Dermis blood vessel endothelial cell (primary cell): ENCODE results near the gene YES1. TPM values are rescaled to one million over a fixed set of nuclear protein-coding genes. Genes with fewer than 3 reads are reported as not detected.

ENCODE experiments used
- DNase-seq: peaks from one replicate; pipeline ENCODE4 v3.0.0; 2010
- total RNA-seq: library from RNA; depleted of rRNA; stranded (reverse); fragments of >200 nt; gene quantifications from 2 replicates; pipeline ENCODE4 v1.2.3, GENCODE V29; 2014

Gene YES1
- total RNA-seq, 1 donor from 2014 or later: 302 TPM

- no peak for DNase-seq
Measured at GRCh38 chr18:681985-682384, 130.1 kb downstream of the YES1 start.

- no peak for DNase-seq
Measured at GRCh38 chr18:680392-680791, 131.7 kb downstream of the YES1 start.

GRCh38 chr18:679516-679915, 132.5 kb downstream of the YES1 start:
- DNase-seq: no peak

GRCh38 chr18:678482-679182, 133.4 kb downstream of the YES1 start:
- DNase-seq: no peak

- peak; percentile 50 for DNase-seq
Measured at GRCh38 chr18:677951-678381, 134.1 kb downstream of the YES1 start.

GRCh38 chr18:677145-677544, 134.9 kb downstream of the YES1 start:
- no peak for DNase-seq

- no peak for DNase-seq
Measured at GRCh38 chr18:676736-677135, 135.3 kb downstream of the YES1 start.

GRCh38 chr18:676069-676468, 136.0 kb downstream of the YES1 start:
- DNase-seq: no peak

- no peak for DNase-seq
Measured at GRCh38 chr18:675307-675706, 136.7 kb downstream of the YES1 start.

- DNase-seq: no peak
Measured at GRCh38 chr18:673769-674168, 138.3 kb downstream of the YES1 start.

GRCh38 chr18:673317-673716, 138.7 kb downstream of the YES1 start:
- DNase-seq: no peak

Other genes with a start within 250 kb of the YES1 start
- gene CETN1, start 231.9 kb downstream of the YES1 start, total RNA-seq: not detected in 2 replicates
- gene CLUL1, start 215.3 kb downstream of the YES1 start, total RNA-seq: under 0.01 and 0.05 TPM in 2 replicates
- 22.6 and 132 TPM in 2 replicates for gene TYMS, start 154.6 kb downstream of the YES1 start, total RNA-seq
- gene ENOSF1, start 99.6 kb downstream of the YES1 start, total RNA-seq: 24.5 and 30.1 TPM in 2 replicates
- gene ADCYAP1, start 92.6 kb upstream of the YES1 start, total RNA-seq: not detected in 2 replicates